ENCODE measurements around the gene FZD4. TPM values are rescaled to one million over a fixed set of nuclear protein-coding genes. Genes with fewer than 3 reads are reported as not detected.
"Not testable (repeated sequence)": the region's sequence is repeated elsewhere in the genome, so short reads cannot be mapped to it uniquely, and the experiment has no call there.

FZD4 gene
- total and polyA plus RNA-seq, 3 donors from 2014 or later: 14.8 to 31.9 (median 31.2) TPM

GRCh38 chr11:86996953-86997570 lies 41.9 kb upstream of the FZD4 start:
- TF ChIP-seq, protein P1, sequence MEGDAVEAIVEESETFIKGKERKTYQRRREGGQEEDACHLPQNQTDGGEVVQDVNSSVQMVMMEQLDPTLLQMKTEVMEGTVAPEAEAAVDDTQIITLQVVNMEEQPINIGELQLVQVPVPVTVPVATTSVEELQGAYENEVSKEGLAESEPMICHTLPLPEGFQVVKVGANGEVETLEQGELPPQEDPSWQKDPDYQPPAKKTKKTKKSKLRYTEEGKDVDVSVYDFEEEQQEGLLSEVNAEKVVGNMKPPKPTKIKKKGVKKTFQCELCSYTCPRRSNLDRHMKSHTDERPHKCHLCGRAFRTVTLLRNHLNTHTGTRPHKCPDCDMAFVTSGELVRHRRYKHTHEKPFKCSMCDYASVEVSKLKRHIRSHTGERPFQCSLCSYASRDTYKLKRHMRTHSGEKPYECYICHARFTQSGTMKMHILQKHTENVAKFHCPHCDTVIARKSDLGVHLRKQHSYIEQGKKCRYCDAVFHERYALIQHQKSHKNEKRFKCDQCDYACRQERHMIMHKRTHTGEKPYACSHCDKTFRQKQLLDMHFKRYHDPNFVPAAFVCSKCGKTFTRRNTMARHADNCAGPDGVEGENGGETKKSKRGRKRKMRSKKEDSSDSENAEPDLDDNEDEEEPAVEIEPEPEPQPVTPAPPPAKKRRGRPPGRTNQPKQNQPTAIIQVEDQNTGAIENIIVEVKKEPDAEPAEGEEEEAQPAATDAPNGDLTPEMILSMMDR (IDR thresholded peaks at IDR 0.05): no peak
- no peak for TF ChIP-seq POLR2A (IDR thresholded peaks at IDR 0.05)
- Histone ChIP-seq H3K27me3 (no peaks in the 10 kb centered on the region), H3K27ac (peak overlapping the region in 1 of 2 donors; percentile 3), H3K4me3 (no peak overlapping the region), H3K4me1 (peaks cover 11% of the 10 kb centered on the region), H3K9me3 (no peaks in the 10 kb centered on the region), H3K36me3 (ENCODE audit: low read depth, missing control alignments) (no peaks in the 10 kb centered on the region)
- DNase-seq: no peak
- intact Hi-C loops (cut with DNase I; ENCODE audit: low total_unique reads): no loop called here
- 65 to 79% methylated on average over 1 of the region's 1 CpG for WGBS, 2 donors

DNA sequence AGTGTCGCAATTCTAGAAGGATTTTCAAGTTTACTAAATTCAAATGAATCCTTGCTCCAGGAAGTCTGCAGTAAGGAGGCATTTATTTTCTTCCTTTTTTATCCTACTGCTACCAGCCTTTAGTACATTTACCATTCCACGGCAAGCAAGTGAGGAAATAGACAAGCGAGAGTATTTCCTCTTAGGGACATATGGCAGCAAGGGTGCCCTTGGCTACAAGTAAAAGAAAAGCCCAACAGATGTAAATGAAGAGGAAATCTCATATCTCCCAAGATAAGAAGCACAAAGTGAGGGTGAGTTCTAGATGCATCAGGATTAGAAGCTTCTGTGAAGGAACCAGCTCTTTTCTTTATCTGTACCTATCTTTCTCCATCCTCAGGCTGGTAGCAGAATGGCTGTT lies 37.8 kb upstream of the FZD4 start:
- Histone ChIP-seq H3K27me3 (no peaks in the 10 kb centered on the region), H3K36me3 (ENCODE audit: low read depth, missing control alignments) (no peaks in the 10 kb centered on the region), H3K4me1 (peaks cover 5% of the 10 kb centered on the region), H3K4me3 (no peak overlapping the region), H3K27ac (no peak overlapping the region), H3K9me3 (no peaks in the 10 kb centered on the region)
- DNase-seq: no peak
- 72 to 82% methylated on average over 3 of the region's 3 CpGs for WGBS, 2 donors
- intact Hi-C loops (cut with DNase I; ENCODE audit: low total_unique reads): no loop called here
- TF ChIP-seq, protein P1 (IDR thresholded peaks at IDR 0.05): no peak
- no peak for TF ChIP-seq POLR2A (IDR thresholded peaks at IDR 0.05)

GRCh38 chr11:86992340-86992739 lies 37.1 kb upstream of the FZD4 start:
- DNase-seq; H3K4me3 ChIP-seq; H3K27me3 ChIP-seq; H3K27ac ChIP-seq; H3K4me1 ChIP-seq; intact Hi-C loops (cut with DNase I; ENCODE audit: low total_unique reads); H3K36me3 ChIP-seq (ENCODE audit: low read depth, missing control alignments); H3K9me3 ChIP-seq: not testable (repeated sequence)
- 81 to 82% methylated on average over 4 of the region's 4 CpGs for WGBS, 2 donors

GRCh38 chr11:86991341-86991740 lies 36.1 kb upstream of the FZD4 start:
- 95 to 97% methylated on average over 5 of the region's 5 CpGs for WGBS, 2 donors
- no peak for DNase-seq
- Histone ChIP-seq H3K27me3 (no peaks in the 10 kb centered on the region), H3K4me1 (peaks cover 5% of the 10 kb centered on the region), H3K9me3 (no peaks in the 10 kb centered on the region), H3K4me3 (no peak overlapping the region), H3K36me3 (ENCODE audit: low read depth, missing control alignments) (no peaks in the 10 kb centered on the region), H3K27ac (no peak overlapping the region)
- intact Hi-C loops (cut with DNase I; ENCODE audit: low total_unique reads): no loop called here
- no peak for TF ChIP-seq POLR2A (IDR thresholded peaks at IDR 0.05)
- TF ChIP-seq, protein P1 (IDR thresholded peaks at IDR 0.05): no peak

- H3K36me3 ChIP-seq (ENCODE audit: low read depth, missing control alignments): no peaks in the 10 kb centered on the region
- no peak for TF ChIP-seq POLR2A (IDR thresholded peaks at IDR 0.05)
- TF ChIP-seq, protein P1 (IDR thresholded peaks at IDR 0.05): no peak
- 75 to 82% methylated on average over 3 of the region's 3 CpGs for WGBS, 2 donors
Measured at GRCh38 chr11:86990515-86990914, 35.3 kb upstream of the FZD4 start.

More at GRCh38 chr11:86990515-86990914, 35.3 kb upstream of the FZD4 start:
- H3K27me3 ChIP-seq: no peaks in the 10 kb centered on the region
- peaks cover 5% of the 10 kb centered on the region for H3K4me1 ChIP-seq
- no peak for DNase-seq
- H3K27ac ChIP-seq: no peak overlapping the region
- intact Hi-C loops (cut with DNase I; ENCODE audit: low total_unique reads): no loop called here
- H3K4me3 ChIP-seq: no peak overlapping the region
- H3K9me3 ChIP-seq: no peaks in the 10 kb centered on the region

Measured in testis (tissue), 3 donors.